Measurements from ENCODE around the gene AMOTL2.

GRCh38 chr3:134366221-134366927 is 7.9 kb downstream of the AMOTL2 start:
- TF ChIP-seq CTCF (IDR thresholded peaks at IDR 0.05 in 2 of 3, conservative IDR thresholded peaks at IDR 0.05 in 1 of 3; ENCODE audit: control insufficient read depth in 2 of 3, extremely low read depth in 1 of 3, insufficient read depth in 1 of 3, low read depth in 3 of 3, low read length in 3 of 3) (no peak), SMC3 (IDR thresholded peaks at IDR 0.05; ENCODE audit: borderline replicate concordance, low read length) (no peak), GABPA (IDR thresholded peaks at IDR 0.05; ENCODE audit: low read depth) (no peak), RAD51 (IDR thresholded peaks at IDR 0.05) (no peak), SUZ12 (IDR thresholded peaks at IDR 0.05; ENCODE audit: unreplicated experiment) (no peak), MEF2A (IDR thresholded peaks at IDR 0.05; ENCODE audit: insufficient read depth, low read depth, low read length) (no peak), ZBTB40 (IDR thresholded peaks at IDR 0.05; ENCODE audit: borderline replicate concordance) (no peak), SP1 (IDR thresholded peaks at IDR 0.05; ENCODE audit: low read depth, low read length) (no peak), FOXK2 (IDR thresholded peaks at IDR 0.05) (no peak), IKZF1 (conservative IDR thresholded peaks at IDR 0.05) (no peak), CBFB (IDR thresholded peaks at IDR 0.05; ENCODE audit: low read depth) (no peak), RCOR1 (conservative IDR thresholded peaks at IDR 0.05; ENCODE audit: low read depth, low read length) (no peak), BMI1 (IDR thresholded peaks at IDR 0.05; ENCODE audit: borderline replicate concordance) (no peak), USF2 (IDR thresholded peaks at IDR 0.05; ENCODE audit: borderline replicate concordance, low read depth, low read length) (no peak)
